D721Med (cell line): Measurements from ENCODE around the gene PSPC1.
"Not testable (repeated sequence)": the region's sequence is repeated elsewhere in the genome, so short reads cannot be mapped to it uniquely, and the experiment has no call there.

ENCODE experiments used
- DNase-seq: peaks from one replicate; pipeline ENCODE4 v3.0.0; 2011; ENCODE audit warnings: low spot score; ENCODE audit not compliant: insufficient read length
- FAIRE-seq: peaks from 2 replicates; lab custom pipeline; 2011; peaks lifted over from hg19 to GRCh38; lab: Jason Lieb, UNC
- CTCF ChIP-seq: IDR thresholded peaks from 2 replicates; pipeline ENCODE4 v1.5.1; 2012; ENCODE audit warnings: mild to moderate bottlenecking, control low read depth; ENCODE audit not compliant: insufficient read depth; ENCODE audit errors: missing control alignments

Gene PSPC1

DNA sequence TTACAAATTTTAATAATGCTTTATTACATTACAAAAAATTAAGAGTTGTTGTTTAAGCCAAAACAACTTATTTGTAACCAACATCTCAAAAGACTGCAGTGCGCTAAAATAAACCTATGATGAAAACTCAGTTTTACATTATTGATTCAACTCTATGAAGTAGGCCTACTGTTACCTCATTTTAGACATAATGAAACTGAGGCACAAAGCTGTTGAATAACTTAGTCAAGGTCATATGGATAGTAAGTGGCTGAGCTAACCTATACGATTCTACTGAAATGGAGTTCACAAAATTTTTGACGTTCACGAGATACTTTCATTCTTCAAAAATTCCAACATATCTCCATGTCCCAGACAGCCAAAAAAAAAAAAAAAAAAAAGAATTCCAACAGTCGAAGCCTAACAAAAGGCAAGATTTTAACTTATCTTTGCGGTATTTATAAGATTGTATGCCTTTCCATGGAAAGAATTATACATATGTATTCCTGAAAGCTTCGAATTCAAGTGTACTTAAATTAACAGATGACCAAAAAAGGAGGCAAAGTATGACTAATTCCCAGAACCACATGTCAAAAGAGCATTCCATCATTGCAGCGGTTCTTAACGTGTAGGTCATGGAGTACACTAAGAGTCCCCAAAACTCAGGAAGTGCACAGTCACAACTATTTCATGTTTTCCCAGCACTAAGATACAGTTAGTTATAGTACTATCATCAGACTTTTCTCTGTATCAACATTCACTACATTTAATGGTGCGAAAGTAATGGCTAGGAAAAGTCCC lies 69.4 kb downstream of the PSPC1 start:
- no peak for FAIRE-seq
- TF ChIP-seq CTCF = no peak
- DNase-seq = no peak

DNA sequence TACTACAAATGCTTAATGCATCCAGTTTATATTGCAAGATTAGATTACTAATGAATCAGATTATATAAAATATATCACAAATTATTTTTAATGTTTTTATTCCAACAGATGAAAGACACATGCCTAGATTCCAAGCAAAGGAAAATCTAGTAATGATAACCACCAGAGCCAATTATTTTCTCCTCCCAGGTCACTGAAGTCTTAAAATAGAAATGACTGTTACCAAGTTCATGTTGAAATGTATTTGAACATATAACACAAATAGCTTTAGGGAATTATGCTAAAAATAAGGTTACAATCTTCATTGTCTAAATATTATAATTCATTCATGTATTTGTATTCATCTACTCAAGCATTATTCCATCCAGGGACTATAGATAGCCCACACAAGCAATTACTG lies 73.0 kb downstream of the PSPC1 start:
- not testable (repeated sequence) for DNase-seq, FAIRE-seq

- not testable (repeated sequence) for DNase-seq, FAIRE-seq
Measured at GRCh38 chr13:19709039-19709438, 73.7 kb downstream of the PSPC1 start.

GRCh38 chr13:19704256-19704655 lies 78.5 kb downstream of the PSPC1 start:
- peak; percentile 21 for FAIRE-seq
- DNase-seq = not testable (repeated sequence)

DNA sequence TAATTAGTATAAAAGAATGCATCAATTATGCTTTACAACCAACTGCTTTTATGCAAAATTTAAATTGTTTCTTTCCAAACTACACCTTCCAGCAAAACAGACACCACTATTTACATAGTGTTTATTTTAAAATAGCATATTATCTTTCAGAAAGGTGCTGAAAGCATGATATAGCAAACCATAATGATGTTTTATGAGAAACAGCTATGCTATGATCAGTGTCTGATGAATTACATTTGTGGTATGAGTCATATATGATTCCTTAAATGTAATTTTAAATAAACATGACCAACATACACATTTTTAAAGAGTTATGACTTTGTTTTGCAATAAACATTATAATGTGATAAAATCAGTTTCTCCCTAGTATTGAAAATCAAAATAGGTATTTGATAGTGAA lies 81.1 kb downstream of the PSPC1 start:
- not testable (repeated sequence) for FAIRE-seq

GRCh38 chr13:19700963-19701362 lies 81.8 kb downstream of the PSPC1 start:
- DNase-seq, FAIRE-seq: not testable (repeated sequence)

More for the DNA sequence above, 81.1 kb downstream of the PSPC1 start:
- not testable (repeated sequence) for DNase-seq

DNA sequence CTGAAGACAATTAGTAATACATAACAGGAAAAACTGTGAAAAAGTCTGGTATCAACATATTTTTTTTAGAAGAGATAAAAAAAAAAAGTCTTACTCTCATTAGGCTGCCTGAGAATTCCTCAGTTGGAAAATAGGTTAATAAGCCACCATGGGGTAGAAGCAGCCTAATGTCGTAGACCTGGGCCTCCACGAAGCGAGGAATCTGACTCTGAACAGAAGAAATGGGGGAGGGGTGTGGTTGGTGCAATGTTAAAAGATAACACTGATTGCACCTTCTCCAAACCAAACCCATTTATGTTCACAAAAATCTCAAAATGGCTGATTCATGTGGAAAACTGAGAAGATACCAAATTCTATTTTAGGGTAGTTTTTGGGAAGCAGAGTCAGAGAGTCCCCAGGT lies 86.9 kb downstream of the PSPC1 start:
- no peak for FAIRE-seq
- no peak for DNase-seq
- TF ChIP-seq CTCF = no peak

GRCh38 chr13:19695428-19695827 lies 87.3 kb downstream of the PSPC1 start:
- no peak for TF ChIP-seq CTCF
- DNase-seq (no peak), FAIRE-seq (no peak)

DNA sequence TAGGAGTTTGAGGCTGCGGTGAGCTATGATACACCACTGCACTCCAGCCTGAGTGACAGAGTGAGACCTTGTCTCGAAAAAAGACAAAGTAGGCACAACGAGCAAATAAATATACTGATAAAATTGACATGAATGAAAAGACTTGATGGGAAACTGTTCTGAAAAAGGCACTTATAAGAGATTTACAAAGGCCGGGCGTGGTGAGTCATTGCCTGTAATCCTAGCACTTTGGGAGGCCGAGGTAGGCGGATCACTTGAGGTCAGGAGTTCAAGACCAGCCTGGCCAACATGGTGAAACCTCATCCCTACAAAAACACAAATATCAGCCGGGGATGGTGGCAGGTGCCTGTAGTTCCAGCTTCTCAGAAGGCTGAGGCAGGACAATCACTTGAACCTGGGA lies 91.3 kb downstream of the PSPC1 start:
- DNase-seq, FAIRE-seq: not testable (repeated sequence)

- no peak for TF ChIP-seq CTCF
- DNase-seq (no peak), FAIRE-seq (no peak)
Measured at GRCh38 chr13:19685437-19685836, 97.3 kb downstream of the PSPC1 start.

DNA sequence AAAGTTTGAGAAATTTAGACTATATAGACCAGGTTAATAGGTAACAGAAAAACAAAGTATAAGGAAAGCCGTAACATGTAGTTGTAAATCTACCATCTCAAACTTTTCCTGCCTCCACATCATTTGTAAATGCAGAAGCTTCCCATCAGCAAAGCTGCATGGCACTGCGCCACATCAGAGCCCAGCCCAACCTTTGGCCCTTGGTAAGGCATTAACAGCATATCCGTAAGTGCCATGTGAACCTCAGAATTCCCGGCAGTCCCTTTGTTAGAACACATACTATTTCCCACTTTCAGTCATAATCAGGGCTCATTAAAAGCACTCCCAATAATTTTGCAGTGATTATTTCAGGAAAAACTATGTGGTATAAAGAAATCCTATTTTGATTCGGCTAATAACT lies 97.7 kb downstream of the PSPC1 start:
- TF ChIP-seq CTCF = no peak
- FAIRE-seq = no peak
- no peak for DNase-seq
